ENCODE data around the gene IFI35. TPM values are rescaled to one million over a fixed set of nuclear protein-coding genes. Genes with fewer than 3 reads are reported as not detected.
A peak's percentile ranks its signal among the peaks of the same experiment; 100 is the strongest.
"Not testable (repeated sequence)": the region's sequence is repeated elsewhere in the genome, so short reads cannot be mapped to it uniquely, and the experiment has no call there.

Gene IFI35
- total and polyA plus RNA-seq, 4 experiments from 2014 or later = 33.1 to 66.2 (median 47.9) TPM

- H3K4me3 ChIP-seq (ENCODE audit: low read length in 2 of 2) = no peak overlapping the region
- H3K9me3 ChIP-seq (ENCODE audit: control insufficient read depth in 1 of 2, low read length in 2 of 2) = no peaks in the 10 kb centered on the region
- ChIA-PET POLR2A (ENCODE audit: partially characterized antibody) (no interaction called here), CTCF (ENCODE audit: partially characterized antibody) (no interaction called here)
- Mint-ChIP-seq H3K27ac (no peak overlapping the region), H3K4me1 (no peaks in the 10 kb centered on the region), H3K36me3 (no peaks in the 10 kb centered on the region), H3K9me3 (no peaks in the 10 kb centered on the region), H3K27me3 (no peaks in the 10 kb centered on the region), H3K4me3 (no peak overlapping the region)
- H3K27ac ChIP-seq (ENCODE audit: low read depth, low read length) = no peak overlapping the region
- no peaks in the 10 kb centered on the region for H3K4me1 ChIP-seq (ENCODE audit: insufficient read depth, low read length)
- no peaks in the 10 kb centered on the region for H3K36me3 ChIP-seq (ENCODE audit: insufficient read depth, low read length)
- DNase-seq = no peak
- H3K27me3 ChIP-seq (ENCODE audit: insufficient read depth, low read length) = no peaks in the 10 kb centered on the region
- intact Hi-C loops (cut with micrococcal nuclease) = no loop called here
These were observed 33.1 kb downstream of the IFI35 start for GRCh38 chr17:43039646-43040045.

GRCh38 chr17:43040655-43041054 lies 34.1 kb downstream of the IFI35 start:
- DNase-seq = no peak
- Histone ChIP-seq H3K36me3 (ENCODE audit: insufficient read depth, low read length) (no peaks in the 10 kb centered on the region), H3K27ac (ENCODE audit: low read depth, low read length) (no peak overlapping the region), H3K9me3 (ENCODE audit: control insufficient read depth in 1 of 2, low read length in 2 of 2) (no peaks in the 10 kb centered on the region), H3K4me3 (ENCODE audit: low read length in 2 of 2) (no peak overlapping the region), H3K27me3 (ENCODE audit: insufficient read depth, low read length) (no peaks in the 10 kb centered on the region), H3K4me1 (ENCODE audit: insufficient read depth, low read length) (no peaks in the 10 kb centered on the region)
- H3K27ac Mint-ChIP-seq = no peak overlapping the region
- H3K4me3 Mint-ChIP-seq = no peak overlapping the region
- H3K4me1 Mint-ChIP-seq = no peaks in the 10 kb centered on the region
- no peaks in the 10 kb centered on the region for H3K9me3 Mint-ChIP-seq
- H3K36me3 Mint-ChIP-seq = no peaks in the 10 kb centered on the region
- intact Hi-C loops (cut with micrococcal nuclease) = no loop called here
- no peaks in the 10 kb centered on the region for H3K27me3 Mint-ChIP-seq
- CTCF ChIA-PET (ENCODE audit: partially characterized antibody) = no interaction called here
- POLR2A ChIA-PET (ENCODE audit: partially characterized antibody) = no interaction called here

GRCh38 chr17:43042025-43042628 lies 35.5 kb downstream of the IFI35 start:
- no peak overlapping the region for H3K4me3 ChIP-seq (ENCODE audit: low read length in 2 of 2)
- H3K36me3 Mint-ChIP-seq = no peaks in the 10 kb centered on the region
- H3K4me1 Mint-ChIP-seq = no peaks in the 10 kb centered on the region
- ChIA-PET CTCF (ENCODE audit: partially characterized antibody) (no interaction called here), POLR2A (ENCODE audit: partially characterized antibody) (no interaction called here)
- no peaks in the 10 kb centered on the region for H3K9me3 ChIP-seq (ENCODE audit: control insufficient read depth in 1 of 2, low read length in 2 of 2)
- H3K27ac ChIP-seq (ENCODE audit: low read depth, low read length) = no peak overlapping the region
- no peak overlapping the region for H3K4me3 Mint-ChIP-seq
- no peaks in the 10 kb centered on the region for H3K4me1 ChIP-seq (ENCODE audit: insufficient read depth, low read length)
- DNase-seq = no peak
- H3K27me3 ChIP-seq (ENCODE audit: insufficient read depth, low read length) = no peaks in the 10 kb centered on the region
- H3K27me3 Mint-ChIP-seq = no peaks in the 10 kb centered on the region
- intact Hi-C loops (cut with micrococcal nuclease) = no loop called here
- peak overlapping the region in 1 of 7 donors; percentile 23 for H3K27ac Mint-ChIP-seq
- no peaks in the 10 kb centered on the region for H3K9me3 Mint-ChIP-seq
- no peaks in the 10 kb centered on the region for H3K36me3 ChIP-seq (ENCODE audit: insufficient read depth, low read length)

GRCh38 chr17:43043307-43043706 lies 36.7 kb downstream of the IFI35 start:
- DNase-seq = no peak
- CTCF ChIA-PET (ENCODE audit: partially characterized antibody) = no interaction called here
- POLR2A ChIA-PET (ENCODE audit: partially characterized antibody) = no interaction called here
- intact Hi-C loops (cut with micrococcal nuclease) = no loop called here
- Mint-ChIP-seq H3K36me3 (no peaks in the 10 kb centered on the region), H3K27ac (no peak overlapping the region), H3K27me3 (no peaks in the 10 kb centered on the region), H3K9me3 (no peaks in the 10 kb centered on the region), H3K4me1 (no peaks in the 10 kb centered on the region), H3K4me3 (no peak overlapping the region)
- Histone ChIP-seq H3K27ac (ENCODE audit: low read depth, low read length) (no peak overlapping the region), H3K9me3 (ENCODE audit: control insufficient read depth in 1 of 2, low read length in 2 of 2) (no peaks in the 10 kb centered on the region), H3K36me3 (ENCODE audit: insufficient read depth, low read length) (no peaks in the 10 kb centered on the region), H3K4me1 (ENCODE audit: insufficient read depth, low read length) (no peaks in the 10 kb centered on the region), H3K4me3 (ENCODE audit: low read length in 2 of 2) (no peak overlapping the region), H3K27me3 (ENCODE audit: insufficient read depth, low read length) (no peaks in the 10 kb centered on the region)

GRCh38 chr17:43044024-43044423 lies 37.4 kb downstream of the IFI35 start:
- Histone ChIP-seq H3K4me1 (ENCODE audit: insufficient read depth, low read length) (no peaks in the 10 kb centered on the region), H3K27me3 (ENCODE audit: insufficient read depth, low read length) (no peaks in the 10 kb centered on the region), H3K36me3 (ENCODE audit: insufficient read depth, low read length) (no peaks in the 10 kb centered on the region), H3K9me3 (ENCODE audit: control insufficient read depth in 1 of 2, low read length in 2 of 2) (no peaks in the 10 kb centered on the region), H3K27ac (ENCODE audit: low read depth, low read length) (no peak overlapping the region), H3K4me3 (ENCODE audit: low read length in 2 of 2) (no peak overlapping the region)
- no peak overlapping the region for H3K27ac Mint-ChIP-seq
- intact Hi-C loops (cut with micrococcal nuclease) = no loop called here
- H3K4me3 Mint-ChIP-seq = no peak overlapping the region
- ChIA-PET CTCF (ENCODE audit: partially characterized antibody) (interaction anchor here (0.6 kb wide), 1 partner anchor 606 kb away, joined by 3 read pairs; no protein-coding TSS in a partner anchor), POLR2A (ENCODE audit: partially characterized antibody) (no interaction called here)
- H3K9me3 Mint-ChIP-seq = no peaks in the 10 kb centered on the region
- DNase-seq = no peak
- H3K27me3 Mint-ChIP-seq = no peaks in the 10 kb centered on the region
- no peaks in the 10 kb centered on the region for H3K36me3 Mint-ChIP-seq
- H3K4me1 Mint-ChIP-seq = no peaks in the 10 kb centered on the region

GRCh38 chr17:43051969-43052368 lies 45.4 kb downstream of the IFI35 start:
- no peak for DNase-seq
- Mint-ChIP-seq H3K36me3 (no peaks in the 10 kb centered on the region), H3K4me1 (no peaks in the 10 kb centered on the region), H3K9me3 (no peaks in the 10 kb centered on the region), H3K27me3 (no peaks in the 10 kb centered on the region), H3K27ac (peak overlapping the region in 1 of 7 donors; percentile 12), H3K4me3 (no peak overlapping the region)
- Histone ChIP-seq H3K4me3 (ENCODE audit: low read length in 2 of 2) (no peak overlapping the region), H3K36me3 (ENCODE audit: insufficient read depth, low read length) (no peaks in the 10 kb centered on the region), H3K9me3 (ENCODE audit: control insufficient read depth in 1 of 2, low read length in 2 of 2) (no peaks in the 10 kb centered on the region), H3K4me1 (ENCODE audit: insufficient read depth, low read length) (no peaks in the 10 kb centered on the region), H3K27ac (ENCODE audit: low read depth, low read length) (no peak overlapping the region), H3K27me3 (ENCODE audit: insufficient read depth, low read length) (no peaks in the 10 kb centered on the region)
- intact Hi-C loops (cut with micrococcal nuclease) = no loop called here
- POLR2A ChIA-PET (ENCODE audit: partially characterized antibody) = no interaction called here
- CTCF ChIA-PET (ENCODE audit: partially characterized antibody) = no interaction called here

GRCh38 chr17:43053008-43053407 lies 46.4 kb downstream of the IFI35 start:
- H3K27me3 ChIP-seq (ENCODE audit: insufficient read depth, low read length); POLR2A ChIA-PET (ENCODE audit: partially characterized antibody); H3K4me3 ChIP-seq (ENCODE audit: low read length in 2 of 2); H3K27ac Mint-ChIP-seq; intact Hi-C loops (cut with micrococcal nuclease); DNase-seq; H3K9me3 Mint-ChIP-seq; H3K4me1 Mint-ChIP-seq; H3K27ac ChIP-seq (ENCODE audit: low read depth, low read length); H3K4me3 Mint-ChIP-seq; H3K36me3 ChIP-seq (ENCODE audit: insufficient read depth, low read length); H3K27me3 Mint-ChIP-seq; CTCF ChIA-PET (ENCODE audit: partially characterized antibody); H3K9me3 ChIP-seq (ENCODE audit: control insufficient read depth in 1 of 2, low read length in 2 of 2); H3K36me3 Mint-ChIP-seq; H3K4me1 ChIP-seq (ENCODE audit: insufficient read depth, low read length): not testable (repeated sequence)

GRCh38 chr17:43056051-43056450 lies 49.5 kb downstream of the IFI35 start:
- Mint-ChIP-seq H3K9me3 (no peaks in the 10 kb centered on the region), H3K27me3 (no peaks in the 10 kb centered on the region), H3K4me1 (no peaks in the 10 kb centered on the region), H3K4me3 (no peak overlapping the region), H3K36me3 (no peaks in the 10 kb centered on the region), H3K27ac (no peak overlapping the region)
- Histone ChIP-seq H3K4me1 (ENCODE audit: insufficient read depth, low read length) (no peaks in the 10 kb centered on the region), H3K36me3 (ENCODE audit: insufficient read depth, low read length) (no peaks in the 10 kb centered on the region), H3K4me3 (ENCODE audit: low read length in 2 of 2) (no peak overlapping the region), H3K27me3 (ENCODE audit: insufficient read depth, low read length) (no peaks in the 10 kb centered on the region), H3K9me3 (ENCODE audit: control insufficient read depth in 1 of 2, low read length in 2 of 2) (no peaks in the 10 kb centered on the region), H3K27ac (ENCODE audit: low read depth, low read length) (no peak overlapping the region)
- ChIA-PET CTCF (ENCODE audit: partially characterized antibody) (interaction anchor here (0.6 kb wide), 1 partner anchor 1805 kb away, joined by 3 read pairs; no protein-coding TSS in a partner anchor), POLR2A (ENCODE audit: partially characterized antibody) (no interaction called here)
- intact Hi-C loops (cut with micrococcal nuclease) = no loop called here
- DNase-seq = no peak

All from CD4-positive, alpha-beta memory T cell (primary cell).